Esophagus mucosa (tissue), 1 donor: ENCODE results near the gene ATP11C. TPM values are rescaled to one million over a fixed set of nuclear protein-coding genes. Genes with fewer than 3 reads are reported as not detected.
A peak's percentile ranks its signal among the peaks of the same experiment; 100 is the strongest.

Experiments
- ATAC-seq: fragments of 200-7000 bp; cut with Tn5 transposase; one replicate; pipeline ENCODE4 v1.9.1; 2020
- total RNA-seq: library from RNA; stranded (reverse); gene quantifications from one replicate; pipeline ENCODE4 v1.2.4, GENCODE V29; 2023
- donor health status: DM: yes; HTN: yes; CAD: no.

The ATP11C gene
- total RNA-seq, 1 donor from 2014 or later = 6.5 TPM

- ATAC-seq = no peak
These were observed 130.8 kb downstream of the ATP11C start for GRCh38 chrX:139802048-139802447.

- no peak for ATAC-seq
These were observed 131.4 kb downstream of the ATP11C start for GRCh38 chrX:139801397-139801813.

- no peak for ATAC-seq
These were observed 134.2 kb downstream of the ATP11C start for GRCh38 chrX:139798701-139799100.

- ATAC-seq = no peak
These were observed 137.7 kb downstream of the ATP11C start for GRCh38 chrX:139795196-139795595.

GRCh38 chrX:139787601-139788000 lies 145.3 kb downstream of the ATP11C start:
- ATAC-seq = no peak

- ATAC-seq = no peak
These were observed 148.0 kb downstream of the ATP11C start for GRCh38 chrX:139784807-139785206.

- no peak for ATAC-seq
These were observed 148.9 kb downstream of the ATP11C start for GRCh38 chrX:139783959-139784358.

- no peak for ATAC-seq
These were observed 149.8 kb downstream of the ATP11C start for GRCh38 chrX:139783030-139783429.

- peak; percentile 46 for ATAC-seq
These were observed 156.3 kb downstream of the ATP11C start for GRCh38 chrX:139776599-139776998.

- no peak for ATAC-seq
These were observed 162.5 kb downstream of the ATP11C start for GRCh38 chrX:139770366-139770765.

- ATAC-seq = no peak
These were observed 166.3 kb downstream of the ATP11C start for GRCh38 chrX:139766545-139766983.

GRCh38 chrX:139762400-139763183 lies 170.3 kb downstream of the ATP11C start:
- no peak for ATAC-seq

- ATAC-seq = no peak
These were observed 173.2 kb downstream of the ATP11C start for GRCh38 chrX:139759637-139760036.

GRCh38 chrX:139758809-139759208 lies 174.0 kb downstream of the ATP11C start:
- no peak for ATAC-seq

- no peak for ATAC-seq
These were observed 174.6 kb downstream of the ATP11C start for GRCh38 chrX:139758250-139758649.

GRCh38 chrX:139751053-139751452 lies 181.8 kb downstream of the ATP11C start:
- ATAC-seq = no peak

- no peak for ATAC-seq
These were observed 182.5 kb downstream of the ATP11C start for GRCh38 chrX:139750390-139750789.

- ATAC-seq = no peak
These were observed 193.7 kb downstream of the ATP11C start for GRCh38 chrX:139739138-139739537.

- no peak for ATAC-seq
These were observed 194.3 kb downstream of the ATP11C start for GRCh38 chrX:139738581-139738980.

- no peak for ATAC-seq
These were observed 196.7 kb downstream of the ATP11C start for GRCh38 chrX:139736151-139736550.

- ATAC-seq = no peak
These were observed 197.9 kb downstream of the ATP11C start for GRCh38 chrX:139734996-139735395.

- ATAC-seq = no peak
These were observed 207.1 kb downstream of the ATP11C start for GRCh38 chrX:139725720-139726119.

- ATAC-seq = no peak
These were observed 208.2 kb downstream of the ATP11C start for GRCh38 chrX:139724626-139725025.

- no peak for ATAC-seq
These were observed 211.9 kb downstream of the ATP11C start for GRCh38 chrX:139720979-139721378.

- no peak for ATAC-seq
These were observed 212.7 kb downstream of the ATP11C start for GRCh38 chrX:139720136-139720535.
